Stimulated activated naive CD8-positive, alpha-beta T cell treated with anti-CD3 and anti-CD28 coated beads, Interleukin-15, amount 100 ng/mL, for 72 hours (primary cell): ENCODE data around the gene CHD5.

ENCODE experiments used
- ATAC-seq: fragments of 150-1000 bp; cut with Tn5 transposase; 2 replicates; pipeline ENCODE4 v1.10.0; 2021; ENCODE audit warnings: mild to moderate bottlenecking, moderate library complexity
- DNase-seq, 2 donors: peaks; one replicate each; pipeline ENCODE4 v3.0.0; 2021 to 2022
- H3K27ac Mint-ChIP-seq, 2 donors: one replicate each; pipeline ENCODE4 v1.8.0; 2022; ENCODE audit warnings: mild to moderate bottlenecking in 2 of 2, mixed read lengths in 2 of 2, moderate library complexity in 2 of 2
- H3K27me3 Mint-ChIP-seq: one replicate; pipeline ENCODE4 v1.8.0; 2022; ENCODE audit warnings: mixed read lengths
- H3K4me1 Mint-ChIP-seq: one replicate; pipeline ENCODE4 v1.8.0; 2022; ENCODE audit warnings: mild to moderate bottlenecking, mixed read lengths
- H3K4me3 Mint-ChIP-seq, 2 donors: one replicate each; pipeline ENCODE4 v1.8.0; 2022; ENCODE audit warnings: mild to moderate bottlenecking in 2 of 2, mixed read lengths in 2 of 2, moderate library complexity in 1 of 2
- H3K9me3 Mint-ChIP-seq, 2 donors: one replicate each; pipeline ENCODE4 v1.8.0; 2022; ENCODE audit warnings: mixed read lengths in 2 of 2

The CHD5 gene

GRCh38 chr1:6103111-6103853, 76.8 kb downstream of the CHD5 start:
- no peak for ATAC-seq
- peaks cover 15% of the 10 kb centered on the region for H3K4me1 Mint-ChIP-seq
- H3K27me3 Mint-ChIP-seq, result peaks cover 44% of the 10 kb centered on the region
- H3K4me3 Mint-ChIP-seq, result peak overlapping the region in 1 of 2 donors; percentile 41
- H3K27ac Mint-ChIP-seq, result peak overlapping the region in 1 of 2 donors; percentile 83
- DNase-seq, result no peak
- H3K9me3 Mint-ChIP-seq, result peaks cover 0 to 8% of the 10 kb centered on the region in 2 donors

GRCh38 chr1:6102532-6102845, 77.6 kb downstream of the CHD5 start:
- peak overlapping the region in 1 of 2 donors; percentile 56 for H3K27ac Mint-ChIP-seq

GRCh38 chr1:6101826-6102531, 78.1 kb downstream of the CHD5 start:
- DNase-seq, result no peak
- H3K4me1 Mint-ChIP-seq, result peaks cover 15% of the 10 kb centered on the region
- peak overlapping the region in 1 of 2 donors; percentile 41 for H3K4me3 Mint-ChIP-seq
- peak; percentile 42 for ATAC-seq
- peaks cover 31% of the 10 kb centered on the region for H3K27me3 Mint-ChIP-seq
- H3K9me3 Mint-ChIP-seq, result no peaks in the 10 kb centered on the region
- peak overlapping the region in 1 of 2 donors; percentile 59 for H3K27ac Mint-ChIP-seq

More at GRCh38 chr1:6102532-6102845, 77.6 kb downstream of the CHD5 start:
- ATAC-seq, result no peak
- no peak for DNase-seq
- H3K4me1 Mint-ChIP-seq, result peaks cover 15% of the 10 kb centered on the region
- peaks cover 0 to 5% of the 10 kb centered on the region in 2 donors for H3K9me3 Mint-ChIP-seq
- H3K27me3 Mint-ChIP-seq, result peaks cover 36% of the 10 kb centered on the region
- peak overlapping the region in 1 of 2 donors; percentile 41 for H3K4me3 Mint-ChIP-seq

GRCh38 chr1:6100861-6101783, 79.0 kb downstream of the CHD5 start:
- H3K4me1 Mint-ChIP-seq, result peaks cover 15% of the 10 kb centered on the region
- no peaks in the 10 kb centered on the region for H3K9me3 Mint-ChIP-seq
- ATAC-seq (peak; percentile 31), DNase-seq (no peak)
- no peak overlapping the region for H3K4me3 Mint-ChIP-seq
- H3K27ac Mint-ChIP-seq, result peak overlapping the region in 1 of 2 donors; percentile 92
- H3K27me3 Mint-ChIP-seq, result peaks cover 28% of the 10 kb centered on the region

GRCh38 chr1:6099787-6100765, 80.0 kb downstream of the CHD5 start:
- H3K27ac Mint-ChIP-seq, result peak overlapping the region in 1 of 2 donors; percentile 80
- no peak for DNase-seq
- ATAC-seq, result peak; percentile 36

GRCh38 chr1:6099297-6099696, 80.8 kb downstream of the CHD5 start:
- Mint-ChIP-seq H3K4me3 (no peak overlapping the region), H3K4me1 (peaks cover 15% of the 10 kb centered on the region), H3K27ac (peak overlapping the region in 1 of 2 donors; percentile 80), H3K27me3 (peaks cover 18% of the 10 kb centered on the region), H3K9me3 (no peaks in the 10 kb centered on the region)
- no peak for DNase-seq
- ATAC-seq, result no peak

More at GRCh38 chr1:6099787-6100765, 80.0 kb downstream of the CHD5 start:
- peaks cover 15% of the 10 kb centered on the region for H3K4me1 Mint-ChIP-seq
- no peak overlapping the region for H3K4me3 Mint-ChIP-seq
- H3K27me3 Mint-ChIP-seq, result peaks cover 18% of the 10 kb centered on the region
- H3K9me3 Mint-ChIP-seq, result no peaks in the 10 kb centered on the region

GRCh38 chr1:6098303-6099215, 81.6 kb downstream of the CHD5 start:
- Mint-ChIP-seq H3K4me1 (peaks cover 15% of the 10 kb centered on the region), H3K27me3 (peaks cover 11% of the 10 kb centered on the region), H3K4me3 (no peak overlapping the region), H3K27ac (peak overlapping the region in 1 of 2 donors; percentile 86), H3K9me3 (no peaks in the 10 kb centered on the region)
- ATAC-seq (no peak), DNase-seq (no peak)

- Mint-ChIP-seq H3K4me1 (peaks cover 15% of the 10 kb centered on the region), H3K27me3 (peaks cover 7% of the 10 kb centered on the region), H3K27ac (peak overlapping the region in 1 of 2 donors; percentile 74), H3K9me3 (no peaks in the 10 kb centered on the region), H3K4me3 (no peak overlapping the region)
- no peak for DNase-seq
- ATAC-seq, result no peak
Observed at GRCh38 chr1:6097824-6098223, 82.3 kb downstream of the CHD5 start.

- Mint-ChIP-seq H3K4me3 (no peak overlapping the region), H3K9me3 (no peaks in the 10 kb centered on the region), H3K27me3 (peaks cover under 1% of the 10 kb centered on the region), H3K4me1 (peaks cover 15% of the 10 kb centered on the region), H3K27ac (no peak overlapping the region)
- no peak for ATAC-seq
- DNase-seq, result no peak
Observed at GRCh38 chr1:6097117-6097595, 83.0 kb downstream of the CHD5 start.

- no peak for ATAC-seq
- Mint-ChIP-seq H3K27ac (no peak overlapping the region), H3K4me3 (no peak overlapping the region), H3K9me3 (no peaks in the 10 kb centered on the region), H3K27me3 (no peaks in the 10 kb centered on the region), H3K4me1 (peaks cover 15% of the 10 kb centered on the region)
- DNase-seq, result no peak
Observed at GRCh38 chr1:6096243-6097116, 83.6 kb downstream of the CHD5 start.

- Mint-ChIP-seq H3K27me3 (no peaks in the 10 kb centered on the region), H3K4me3 (no peak overlapping the region), H3K9me3 (no peaks in the 10 kb centered on the region), H3K4me1 (peaks cover 7% of the 10 kb centered on the region), H3K27ac (no peak overlapping the region)
- DNase-seq (no peak), ATAC-seq (no peak)
Observed at GRCh38 chr1:6095511-6096242, 84.4 kb downstream of the CHD5 start.

GRCh38 chr1:6094801-6095505, 85.2 kb downstream of the CHD5 start:
- Mint-ChIP-seq H3K9me3 (no peaks in the 10 kb centered on the region), H3K4me3 (no peak overlapping the region), H3K27ac (no peak overlapping the region), H3K4me1 (peaks cover 7% of the 10 kb centered on the region), H3K27me3 (no peaks in the 10 kb centered on the region)
- DNase-seq, result no peak
- no peak for ATAC-seq
